ENCODE measurements around the gene KIT. TPM values are rescaled to one million over a fixed set of nuclear protein-coding genes. Genes with fewer than 3 reads are reported as not detected.

The KIT gene
- total RNA-seq (ENCODE audit: low replicate concordance): 5.5 and 19.5 TPM in 2 replicates
- long read RNA-seq, partial matches to known transcripts: 2 of 2 reads
- long read RNA-seq, other reads (novel, unspliced or antisense): 0 of 2 reads

GRCh38 chr4:54657551-54658251 is at the start of gene KIT:
Gene KIT (plus strand): TSS chr4:54657957. CDS start chr4:54658015, 58 bp downstream.
- no peak for TF ChIP-seq CTCF (conservative IDR thresholded peaks at IDR 0.05)
- H3K9me3 Mint-ChIP-seq: no peaks in the 10 kb centered on the region
- H3K4me3 Mint-ChIP-seq: peak within 1 kb of the TSS; percentile 89
- H3K4me1 Mint-ChIP-seq (ENCODE audit: unreplicated experiment): peaks cover 27% of the 10 kb centered on the region
- no peaks in the 10 kb centered on the region for H3K36me3 Mint-ChIP-seq
- peaks cover 81% of the 10 kb centered on the region for H3K27me3 Mint-ChIP-seq
- peak; percentile 82 for DNase-seq (ENCODE audit: extremely low spot score, unreplicated experiment)
- peak within 1 kb of the TSS; percentile 40 for H3K27ac Mint-ChIP-seq

GRCh38 chr4:54609310-54609709 is 48.4 kb upstream of the KIT start:
- no peak for DNase-seq (ENCODE audit: extremely low spot score, unreplicated experiment)
- no peak overlapping the region for H3K27ac Mint-ChIP-seq
- no peak overlapping the region for H3K4me3 Mint-ChIP-seq
- no peak for TF ChIP-seq CTCF (conservative IDR thresholded peaks at IDR 0.05)
- H3K4me1 Mint-ChIP-seq (ENCODE audit: unreplicated experiment): no peaks in the 10 kb centered on the region
- H3K27me3 Mint-ChIP-seq: no peaks in the 10 kb centered on the region
- no peaks in the 10 kb centered on the region for H3K9me3 Mint-ChIP-seq
- no peaks in the 10 kb centered on the region for H3K36me3 Mint-ChIP-seq

GRCh38 chr4:54614149-54614548 is 43.6 kb upstream of the KIT start:
- Mint-ChIP-seq H3K4me3 (no peak overlapping the region), H3K27ac (no peak overlapping the region), H3K4me1 (ENCODE audit: unreplicated experiment) (no peaks in the 10 kb centered on the region), H3K9me3 (no peaks in the 10 kb centered on the region), H3K36me3 (no peaks in the 10 kb centered on the region), H3K27me3 (no peaks in the 10 kb centered on the region)
- DNase-seq (ENCODE audit: extremely low spot score, unreplicated experiment): no peak
- TF ChIP-seq CTCF (conservative IDR thresholded peaks at IDR 0.05): no peak

GRCh38 chr4:54620773-54621172 is 37.0 kb upstream of the KIT start:
- no peak overlapping the region for H3K27ac Mint-ChIP-seq
- no peaks in the 10 kb centered on the region for H3K27me3 Mint-ChIP-seq
- H3K36me3 Mint-ChIP-seq: no peaks in the 10 kb centered on the region
- no peak overlapping the region for H3K4me3 Mint-ChIP-seq
- DNase-seq (ENCODE audit: extremely low spot score, unreplicated experiment): no peak
- TF ChIP-seq CTCF (conservative IDR thresholded peaks at IDR 0.05): no peak
- no peaks in the 10 kb centered on the region for H3K9me3 Mint-ChIP-seq
- H3K4me1 Mint-ChIP-seq (ENCODE audit: unreplicated experiment): peaks cover under 1% of the 10 kb centered on the region

- peaks cover 4% of the 10 kb centered on the region for H3K4me1 Mint-ChIP-seq (ENCODE audit: unreplicated experiment)
- no peak for DNase-seq (ENCODE audit: extremely low spot score, unreplicated experiment)
- H3K27me3 Mint-ChIP-seq: no peaks in the 10 kb centered on the region
- TF ChIP-seq CTCF (conservative IDR thresholded peaks at IDR 0.05): no peak
- no peaks in the 10 kb centered on the region for H3K9me3 Mint-ChIP-seq
- no peak overlapping the region for H3K4me3 Mint-ChIP-seq
- no peaks in the 10 kb centered on the region for H3K36me3 Mint-ChIP-seq
- H3K27ac Mint-ChIP-seq: no peak overlapping the region
Observed at GRCh38 chr4:54625391-54625790, 32.4 kb upstream of the KIT start.

Measured in type B pancreatic cell (in vitro differentiated cells).